ENCODE data around the gene PRM2. TPM values are rescaled to one million over a fixed set of nuclear protein-coding genes. Genes with fewer than 3 reads are reported as not detected.

The PRM2 gene
- polyA plus RNA-seq, 1 of the 3 experiments (the other 2 are of a cell fraction): not detected

GRCh38 chr16:11236461-11237254, 39.6 kb downstream of the PRM2 start:
- TF ChIP-seq MAX (IDR thresholded peaks at IDR 0.05; ENCODE audit: low read depth) (no peak), RAD21 (IDR thresholded peaks at IDR 0.05; ENCODE audit: low read length) (no peak), FOXJ3 (CRISPR knock-in tag; IDR thresholded peaks at IDR 0.05) (no peak), POLR2AphosphoS5 (IDR thresholded peaks at IDR 0.05; ENCODE audit: low read depth, low read length) (no peak), FOXM1 (IDR thresholded peaks at IDR 0.05; ENCODE audit: low read depth) (no peak)
- TF ChIP-seq, protein P1, sequence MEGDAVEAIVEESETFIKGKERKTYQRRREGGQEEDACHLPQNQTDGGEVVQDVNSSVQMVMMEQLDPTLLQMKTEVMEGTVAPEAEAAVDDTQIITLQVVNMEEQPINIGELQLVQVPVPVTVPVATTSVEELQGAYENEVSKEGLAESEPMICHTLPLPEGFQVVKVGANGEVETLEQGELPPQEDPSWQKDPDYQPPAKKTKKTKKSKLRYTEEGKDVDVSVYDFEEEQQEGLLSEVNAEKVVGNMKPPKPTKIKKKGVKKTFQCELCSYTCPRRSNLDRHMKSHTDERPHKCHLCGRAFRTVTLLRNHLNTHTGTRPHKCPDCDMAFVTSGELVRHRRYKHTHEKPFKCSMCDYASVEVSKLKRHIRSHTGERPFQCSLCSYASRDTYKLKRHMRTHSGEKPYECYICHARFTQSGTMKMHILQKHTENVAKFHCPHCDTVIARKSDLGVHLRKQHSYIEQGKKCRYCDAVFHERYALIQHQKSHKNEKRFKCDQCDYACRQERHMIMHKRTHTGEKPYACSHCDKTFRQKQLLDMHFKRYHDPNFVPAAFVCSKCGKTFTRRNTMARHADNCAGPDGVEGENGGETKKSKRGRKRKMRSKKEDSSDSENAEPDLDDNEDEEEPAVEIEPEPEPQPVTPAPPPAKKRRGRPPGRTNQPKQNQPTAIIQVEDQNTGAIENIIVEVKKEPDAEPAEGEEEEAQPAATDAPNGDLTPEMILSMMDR (IDR thresholded peaks at IDR 0.05): no peak
- Histone ChIP-seq H3K27me3 (ENCODE audit: insufficient read depth) (no peaks in the 10 kb centered on the region), H3K9me2 (no peaks in the 10 kb centered on the region), H4K20me1 (ENCODE audit: insufficient read depth) (no peaks in the 10 kb centered on the region), H3K4me1 (ENCODE audit: control insufficient read depth in 1 of 2, insufficient read depth in 2 of 2, low read depth in 1 of 2, low read length in 1 of 2) (no peaks in the 10 kb centered on the region; a peak in 1 of 4 replicates), H3K9me3 (no peaks in the 10 kb centered on the region), H3K4me2 (no peak overlapping the region), H3K4me3 (ENCODE audit: low read depth in 2 of 2, low read length in 1 of 2) (no peak overlapping the region), H3K36me3 (replicated peaks in 1 of 2; ENCODE audit: control insufficient read depth in 1 of 2, insufficient read depth in 2 of 2, low read length in 1 of 2) (no peaks in the 10 kb centered on the region), H3K27ac (ENCODE audit: low read depth in 2 of 2, low read length in 1 of 2) (no peak overlapping the region), H3K79me2 (ENCODE audit: insufficient read depth) (no peaks in the 10 kb centered on the region), H3K9ac (no peak overlapping the region), H2AFZ (ENCODE audit: low read depth) (no peak overlapping the region), H3F3A (replicated peaks; ENCODE audit: insufficient read depth) (no peaks in the 10 kb centered on the region)
- WGBS (ENCODE audit: low lambda C conversion rate): 89% methylated on average over 7 of the region's 10 CpGs
- POLR2A ChIA-PET: no interaction called here
- CTCF ChIA-PET: interaction anchor here (0.6 to 1.5 kb wide), 2 partner anchors 19 to 264 kb away, joined by 3 to 6 read pairs; partner anchors contain the start of gene SOCS1
- no peak for DNase-seq

- Histone ChIP-seq H2AFZ (ENCODE audit: low read depth) (no peak overlapping the region), H3K36me3 (replicated peaks in 1 of 2; ENCODE audit: control insufficient read depth in 1 of 2, insufficient read depth in 2 of 2, low read length in 1 of 2) (no peaks in the 10 kb centered on the region), H3K27me3 (ENCODE audit: insufficient read depth) (no peaks in the 10 kb centered on the region), H3K4me3 (ENCODE audit: low read depth in 2 of 2, low read length in 1 of 2) (no peak overlapping the region), H3K9me2 (no peaks in the 10 kb centered on the region), H3F3A (replicated peaks; ENCODE audit: insufficient read depth) (no peaks in the 10 kb centered on the region), H4K20me1 (ENCODE audit: insufficient read depth) (no peaks in the 10 kb centered on the region), H3K4me2 (no peak overlapping the region), H3K9ac (no peak overlapping the region), H3K27ac (ENCODE audit: low read depth in 2 of 2, low read length in 1 of 2) (no peak overlapping the region), H3K9me3 (no peaks in the 10 kb centered on the region), H3K4me1 (ENCODE audit: control insufficient read depth in 1 of 2, insufficient read depth in 2 of 2, low read depth in 1 of 2, low read length in 1 of 2) (no peaks in the 10 kb centered on the region; a peak in 1 of 4 replicates), H3K79me2 (ENCODE audit: insufficient read depth) (no peaks in the 10 kb centered on the region)
- no peak for TF ChIP-seq RFX5 (IDR thresholded peaks at IDR 0.05; ENCODE audit: low read length)
- TF ChIP-seq EP300 (IDR thresholded peaks at IDR 0.05; ENCODE audit: borderline replicate concordance in 1 of 2, low read depth in 1 of 2, low read length in 1 of 2): no peak
- no peak for TF ChIP-seq GABPA (IDR thresholded peaks at IDR 0.05; ENCODE audit: low read depth)
- no peak for TF ChIP-seq REST (IDR thresholded peaks at IDR 0.05; ENCODE audit: low read depth, low read length)
- TF ChIP-seq TEAD4 (IDR thresholded peaks at IDR 0.05; ENCODE audit: borderline replicate concordance, insufficient read depth): no peak
- no peak for TF ChIP-seq MXI1 (IDR thresholded peaks at IDR 0.05; ENCODE audit: low read depth, low read length)
- no peak for TF ChIP-seq YY1 (IDR thresholded peaks at IDR 0.05; ENCODE audit: low read depth)
- TF ChIP-seq RCOR1 (IDR thresholded peaks at IDR 0.05; ENCODE audit: low read length): no peak
- no peak for TF ChIP-seq SIN3A (IDR thresholded peaks at IDR 0.05; ENCODE audit: borderline replicate concordance, low read depth, low read length)
- TF ChIP-seq POLR2AphosphoS5 (IDR thresholded peaks at IDR 0.05; ENCODE audit: low read depth, low read length): no peak
- no peak for TF ChIP-seq FOSL2 (IDR thresholded peaks at IDR 0.05; ENCODE audit: borderline replicate concordance, low read depth)
- CTCF ChIA-PET: interaction anchor here (1.5 kb wide), 1 partner anchor 20 kb away, joined by 6 read pairs; the partner anchor contains the start of gene SOCS1
- 94% methylated on average over 5 of the region's 5 CpGs for WGBS (ENCODE audit: low lambda C conversion rate)
- POLR2A ChIA-PET: no interaction called here
- no peak for DNase-seq
Measured at GRCh38 chr16:11235703-11235991, 40.6 kb downstream of the PRM2 start.

Measured in SK-N-SH (cell line).